Neural crest cell (in vitro differentiated cells): ENCODE measurements around the gene TPRG1. TPM values are rescaled to one million over a fixed set of nuclear protein-coding genes. Genes with fewer than 3 reads are reported as not detected.
"Not testable (repeated sequence)": the region's sequence is repeated elsewhere in the genome, so short reads cannot be mapped to it uniquely, and the experiment has no call there.

Source experiments
- DNase-seq: peaks from one replicate; pipeline ENCODE4 v3.0.0; 2021; ENCODE audit warnings: low read depth, mixed read lengths, low spot score
- H3K27ac Mint-ChIP-seq: one replicate; pipeline ENCODE4 v1.8.0; 2021; ENCODE audit warnings: mild to moderate bottlenecking, mixed read lengths; ENCODE audit not compliant: unreplicated experiment
- H3K27me3 Mint-ChIP-seq: 2 replicates; pipeline ENCODE4 v1.8.0; 2021; ENCODE audit warnings: low read depth, mild to moderate bottlenecking, mixed read lengths
- H3K36me3 Mint-ChIP-seq: 2 replicates; pipeline ENCODE4 v1.8.0; 2021; ENCODE audit warnings: low read depth, mild to moderate bottlenecking, mixed read lengths
- H3K4me1 Mint-ChIP-seq: 2 replicates; pipeline ENCODE4 v1.8.0; 2021; ENCODE audit warnings: mixed read lengths
- H3K4me3 Mint-ChIP-seq: one replicate; pipeline ENCODE4 v1.8.0; 2021; ENCODE audit warnings: mild to moderate bottlenecking, mixed read lengths
- H3K9me3 Mint-ChIP-seq: 2 replicates; pipeline ENCODE4 v1.8.0; 2021; ENCODE audit warnings: mixed read lengths
- CTCF ChIP-seq: fragments of 200-600 bp; sonication (generic); conservative IDR thresholded peaks from 2 replicates; pipeline ENCODE4 v1.5.0; 2021; ENCODE audit warnings: antibody characterized with exemption, mild to moderate bottlenecking
- total RNA-seq: library from RNA; stranded (reverse); gene quantifications from 2 replicates; pipeline ENCODE4 v1.2.1, GENCODE V29; 2021

TPRG1 gene
- total RNA-seq, 1 donor from 2014 or later = 0.91 TPM

- TF ChIP-seq CTCF = no peak
- Mint-ChIP-seq H3K4me3 (no peak overlapping the region), H3K27me3 (no peaks in the 10 kb centered on the region), H3K4me1 (peaks cover 12% of the 10 kb centered on the region), H3K27ac (no peak overlapping the region), H3K9me3 (peaks cover 6% of the 10 kb centered on the region), H3K36me3 (no peaks in the 10 kb centered on the region)
- DNase-seq = no peak
Observed at GRCh38 chr3:189322339-189322738, 150.6 kb downstream of the TPRG1 start.

GRCh38 chr3:189324538-189325138 lies 152.9 kb downstream of the TPRG1 start:
- DNase-seq = no peak
- no peak for TF ChIP-seq CTCF
- Mint-ChIP-seq H3K9me3 (peaks cover 9% of the 10 kb centered on the region), H3K4me3 (no peak overlapping the region), H3K4me1 (peaks cover 12% of the 10 kb centered on the region), H3K27ac (no peak overlapping the region), H3K36me3 (no peaks in the 10 kb centered on the region), H3K27me3 (no peaks in the 10 kb centered on the region)

DNA sequence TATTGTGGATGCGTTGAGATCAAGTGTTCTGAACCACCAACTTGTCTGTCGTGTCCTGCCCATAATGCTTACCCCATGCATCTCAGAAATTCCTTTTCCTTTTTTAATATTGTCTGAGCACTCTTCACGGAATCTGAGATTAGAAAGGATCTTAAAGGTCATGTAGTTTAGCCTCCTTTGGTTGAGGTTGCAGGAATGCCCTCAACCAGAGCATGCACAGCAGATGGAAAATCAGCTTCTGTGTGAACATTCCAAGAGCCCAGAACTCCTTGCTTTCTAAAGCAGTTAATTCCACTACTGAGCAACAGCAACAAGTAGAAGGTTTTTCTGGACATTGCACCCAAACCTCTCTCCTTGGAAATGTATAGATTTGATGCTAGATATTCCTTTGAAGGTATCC lies 153.7 kb downstream of the TPRG1 start:
- DNase-seq = no peak
- Mint-ChIP-seq H3K27me3 (no peaks in the 10 kb centered on the region), H3K9me3 (peaks cover 9% of the 10 kb centered on the region), H3K27ac (no peak overlapping the region), H3K4me3 (no peak overlapping the region), H3K4me1 (peaks cover 12% of the 10 kb centered on the region), H3K36me3 (no peaks in the 10 kb centered on the region)
- TF ChIP-seq CTCF = no peak

DNA sequence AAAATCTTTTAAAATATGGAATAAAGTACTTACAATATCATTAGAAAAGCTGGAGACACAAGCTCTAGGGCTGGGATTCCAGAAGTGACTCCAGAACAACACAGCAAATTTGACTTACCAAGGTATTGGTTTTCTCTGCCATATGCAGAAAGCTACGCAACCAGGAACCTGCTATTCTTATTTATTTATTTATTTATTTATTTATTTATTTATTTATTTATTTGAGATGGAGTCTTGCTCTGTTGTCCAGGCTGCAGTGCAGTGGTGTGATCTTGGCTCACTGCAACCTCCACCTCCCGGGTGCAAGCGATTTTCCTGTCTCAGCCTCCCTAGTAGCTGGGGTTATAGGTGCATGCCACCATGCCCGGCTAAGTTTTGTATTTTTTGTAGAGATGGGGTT lies 157.9 kb downstream of the TPRG1 start:
- not testable (repeated sequence) for DNase-seq, H3K27me3 Mint-ChIP-seq, H3K4me1 Mint-ChIP-seq, H3K27ac Mint-ChIP-seq, H3K36me3 Mint-ChIP-seq, H3K4me3 Mint-ChIP-seq, H3K9me3 Mint-ChIP-seq

DNA sequence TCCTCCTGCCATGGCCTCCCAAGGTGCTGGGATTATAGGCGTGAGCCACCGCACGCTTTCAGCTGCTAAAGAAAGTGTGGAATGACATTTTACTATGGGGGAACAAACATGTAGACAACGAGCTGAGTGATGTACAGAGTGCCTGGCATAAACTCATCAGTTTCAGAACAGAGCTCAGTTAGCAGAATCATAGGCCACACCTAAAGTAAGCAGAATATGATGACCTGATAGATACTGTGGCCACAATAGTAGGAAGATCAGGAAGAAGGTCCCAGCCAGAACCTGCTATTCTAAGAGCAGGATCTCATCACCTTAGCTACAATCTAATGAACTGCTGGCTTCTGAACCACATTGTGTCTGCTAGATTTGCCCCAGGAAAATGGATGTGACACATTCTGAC lies 158.3 kb downstream of the TPRG1 start:
- H3K36me3 Mint-ChIP-seq = no peaks in the 10 kb centered on the region
- no peak for DNase-seq
- H3K27ac Mint-ChIP-seq = no peak overlapping the region
- no peak overlapping the region for H3K4me3 Mint-ChIP-seq
- H3K9me3 Mint-ChIP-seq = peaks cover 3% of the 10 kb centered on the region
- TF ChIP-seq CTCF = no peak
- no peaks in the 10 kb centered on the region for H3K4me1 Mint-ChIP-seq
- no peaks in the 10 kb centered on the region for H3K27me3 Mint-ChIP-seq

DNA sequence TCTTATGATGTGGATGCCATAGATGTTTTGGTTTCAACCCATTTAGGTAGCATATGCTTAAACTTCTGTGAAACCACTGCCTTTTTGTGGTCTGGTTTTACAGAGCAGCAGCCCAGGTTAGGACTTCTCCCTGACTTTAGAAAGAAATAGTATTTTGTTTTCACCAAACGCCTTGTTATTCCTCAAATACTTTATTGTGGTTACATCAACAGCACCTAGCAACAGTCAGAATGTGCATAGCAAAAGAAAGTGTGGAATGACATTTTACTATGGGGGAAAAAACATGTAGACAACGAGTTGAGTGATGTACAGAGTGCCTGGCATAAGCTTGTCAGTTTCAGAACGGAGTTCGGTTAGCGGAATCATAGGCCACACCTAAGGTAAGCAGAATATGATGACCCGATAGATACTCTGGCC lies 159.2 kb downstream of the TPRG1 start:
- H3K36me3 Mint-ChIP-seq = no peaks in the 10 kb centered on the region
- DNase-seq = no peak
- no peak overlapping the region for H3K27ac Mint-ChIP-seq
- H3K9me3 Mint-ChIP-seq = peaks cover 3% of the 10 kb centered on the region
- TF ChIP-seq CTCF = no peak
- H3K27me3 Mint-ChIP-seq = no peaks in the 10 kb centered on the region
- H3K4me1 Mint-ChIP-seq = no peaks in the 10 kb centered on the region
- H3K4me3 Mint-ChIP-seq = no peak overlapping the region
